ENCODE results near the gene GPR83. TPM values are rescaled to one million over a fixed set of nuclear protein-coding genes. Genes with fewer than 3 reads are reported as not detected.

GPR83 gene
- total and polyA plus RNA-seq, 3 donors from 2014 or later = 0.45 to 0.94 (median 0.74) TPM

DNA sequence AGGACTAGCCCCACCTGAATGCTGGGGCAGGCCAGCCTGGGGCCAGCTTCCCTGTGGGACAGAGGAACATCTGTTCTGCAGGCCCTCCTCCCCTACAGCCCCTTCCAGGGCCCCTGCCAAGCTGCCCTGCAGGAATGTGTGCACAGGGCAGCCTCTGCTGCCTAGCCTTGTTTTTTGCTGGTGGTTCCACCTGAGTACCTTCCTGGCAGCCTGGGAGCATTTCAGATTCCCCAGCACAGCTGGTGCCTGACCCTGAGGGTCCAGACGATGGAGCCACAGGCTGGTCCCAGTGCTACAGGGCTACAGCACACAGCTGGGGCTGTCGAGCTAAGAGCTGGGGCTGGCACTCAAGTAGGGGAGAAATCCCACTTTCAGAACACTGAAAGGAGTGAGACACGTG, 22.3 kb upstream of the GPR83 start:
- 84 to 100% methylated on average over 3 of the region's 3 CpGs for WGBS, 2 donors
- DNase-seq = no peak

DNA sequence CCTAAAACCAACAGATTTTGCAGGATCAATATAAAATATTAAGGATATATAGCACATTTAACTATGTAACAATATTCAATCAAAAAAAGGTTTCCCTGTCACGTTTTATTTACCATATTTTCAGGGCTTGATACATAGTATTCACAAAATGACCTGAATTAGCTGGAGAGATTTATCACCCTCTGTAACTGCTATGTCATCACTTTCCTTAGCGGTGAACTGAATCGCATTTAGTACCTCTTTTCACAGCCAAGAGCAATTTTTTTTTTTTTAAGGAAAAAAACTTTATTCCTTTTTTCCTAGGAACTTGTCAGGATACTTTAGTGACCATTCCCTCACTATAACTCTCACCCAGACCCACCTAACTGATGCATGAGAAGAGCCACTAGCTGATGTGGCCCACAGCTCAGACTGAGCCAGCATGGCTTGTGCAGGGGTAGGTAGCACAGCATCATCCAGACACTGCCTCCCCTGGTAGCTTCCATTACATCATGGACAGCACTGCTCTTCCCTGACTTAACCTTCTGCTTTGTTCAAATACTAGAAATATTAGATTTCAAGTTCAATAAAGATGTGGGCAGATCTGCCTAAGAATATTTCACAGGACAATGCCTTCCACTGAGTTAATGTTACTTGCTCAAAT, 17.0 kb upstream of the GPR83 start:
- DNase-seq = no peak
- Histone ChIP-seq H3K27ac (no peak overlapping the region), H3K4me3 (no peak overlapping the region), H3K27me3 (no peaks in the 10 kb centered on the region), H3K36me3 (ENCODE audit: low read depth, missing control alignments) (no peaks in the 10 kb centered on the region), H3K4me1 (no peaks in the 10 kb centered on the region), H3K9me3 (no peaks in the 10 kb centered on the region)
- TF ChIP-seq, protein P1, sequence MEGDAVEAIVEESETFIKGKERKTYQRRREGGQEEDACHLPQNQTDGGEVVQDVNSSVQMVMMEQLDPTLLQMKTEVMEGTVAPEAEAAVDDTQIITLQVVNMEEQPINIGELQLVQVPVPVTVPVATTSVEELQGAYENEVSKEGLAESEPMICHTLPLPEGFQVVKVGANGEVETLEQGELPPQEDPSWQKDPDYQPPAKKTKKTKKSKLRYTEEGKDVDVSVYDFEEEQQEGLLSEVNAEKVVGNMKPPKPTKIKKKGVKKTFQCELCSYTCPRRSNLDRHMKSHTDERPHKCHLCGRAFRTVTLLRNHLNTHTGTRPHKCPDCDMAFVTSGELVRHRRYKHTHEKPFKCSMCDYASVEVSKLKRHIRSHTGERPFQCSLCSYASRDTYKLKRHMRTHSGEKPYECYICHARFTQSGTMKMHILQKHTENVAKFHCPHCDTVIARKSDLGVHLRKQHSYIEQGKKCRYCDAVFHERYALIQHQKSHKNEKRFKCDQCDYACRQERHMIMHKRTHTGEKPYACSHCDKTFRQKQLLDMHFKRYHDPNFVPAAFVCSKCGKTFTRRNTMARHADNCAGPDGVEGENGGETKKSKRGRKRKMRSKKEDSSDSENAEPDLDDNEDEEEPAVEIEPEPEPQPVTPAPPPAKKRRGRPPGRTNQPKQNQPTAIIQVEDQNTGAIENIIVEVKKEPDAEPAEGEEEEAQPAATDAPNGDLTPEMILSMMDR (IDR thresholded peaks at IDR 0.05) = no peak
- no peak for TF ChIP-seq POLR2A (IDR thresholded peaks at IDR 0.05)
- intact Hi-C loops (cut with DNase I; ENCODE audit: low total_unique reads) = no loop called here
- WGBS, 2 donors = 55 to 62% methylated on average over 3 of the region's 3 CpGs

More for the DNA sequence above, 22.3 kb upstream of the GPR83 start:
- intact Hi-C loops (cut with DNase I; ENCODE audit: low total_unique reads) = no loop called here
- no peak overlapping the region for H3K27ac ChIP-seq
- no peaks in the 10 kb centered on the region for H3K4me1 ChIP-seq
- H3K36me3 ChIP-seq (ENCODE audit: low read depth, missing control alignments) = no peaks in the 10 kb centered on the region
- no peaks in the 10 kb centered on the region for H3K9me3 ChIP-seq
- TF ChIP-seq, protein P1 (IDR thresholded peaks at IDR 0.05) = no peak
- no peak for TF ChIP-seq POLR2A (IDR thresholded peaks at IDR 0.05)
- no peak overlapping the region for H3K4me3 ChIP-seq
- no peaks in the 10 kb centered on the region for H3K27me3 ChIP-seq

GRCh38 chr11:94417386-94417987, 16.3 kb upstream of the GPR83 start:
- no peak overlapping the region for H3K4me3 ChIP-seq
- intact Hi-C loops (cut with DNase I; ENCODE audit: low total_unique reads) = no loop called here
- H3K9me3 ChIP-seq = no peaks in the 10 kb centered on the region
- TF ChIP-seq, protein P1 (IDR thresholded peaks at IDR 0.05) = peak; percentile 36 to 49 (median 48)
- TF ChIP-seq POLR2A (IDR thresholded peaks at IDR 0.05) = no peak
- no peaks in the 10 kb centered on the region for H3K27me3 ChIP-seq
- peak; percentile 34 for DNase-seq
- no peak overlapping the region for H3K27ac ChIP-seq
- no peaks in the 10 kb centered on the region for H3K36me3 ChIP-seq (ENCODE audit: low read depth, missing control alignments)
- WGBS, 2 donors = 49 to 72% methylated on average over 4 of the region's 4 CpGs
- no peaks in the 10 kb centered on the region for H3K4me1 ChIP-seq

DNA sequence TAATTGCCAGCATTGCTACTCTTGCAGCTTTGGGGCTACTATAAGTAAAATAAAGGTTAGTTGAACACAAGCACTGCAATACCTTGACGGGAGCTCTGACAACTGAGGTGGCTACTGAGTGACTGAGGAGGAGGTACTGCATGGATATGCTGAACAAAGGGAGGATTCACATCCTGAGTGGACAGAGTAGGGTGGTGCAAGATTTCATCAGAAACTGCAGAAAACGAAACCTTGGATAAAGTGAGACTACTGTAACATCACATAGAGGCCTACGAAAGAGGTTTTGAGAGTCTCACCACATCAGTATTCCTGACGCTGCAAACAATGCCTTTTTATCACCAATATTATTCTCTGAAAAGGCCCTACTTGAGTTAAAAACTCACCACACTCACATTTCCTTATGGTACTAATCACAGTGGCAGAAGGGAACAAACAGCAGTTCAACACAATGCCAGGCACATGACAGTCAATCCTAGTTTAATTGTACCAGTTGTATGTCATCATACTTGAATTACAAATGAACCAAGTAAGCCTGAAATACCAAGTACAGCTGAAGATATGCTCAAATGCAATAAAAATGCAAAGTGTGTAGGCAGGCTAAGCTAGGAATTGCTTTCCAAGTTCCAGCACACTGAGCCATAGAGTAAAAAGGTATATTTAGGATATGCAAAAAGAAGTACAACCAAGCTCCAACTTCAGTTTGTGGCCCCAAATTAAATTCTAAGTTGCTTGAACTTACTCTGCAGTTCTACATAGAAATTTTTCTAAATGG, 4.0 kb upstream of the GPR83 start:
- 79 to 81% methylated on average over 4 of the region's 4 CpGs for WGBS, 2 donors

More for the DNA sequence above, 4.0 kb upstream of the GPR83 start:
- peaks cover 10% of the 10 kb centered on the region for H3K4me1 ChIP-seq
- DNase-seq = no peak
- no peaks in the 10 kb centered on the region for H3K27me3 ChIP-seq
- H3K27ac ChIP-seq = no peak overlapping the region
- intact Hi-C loops (cut with DNase I; ENCODE audit: low total_unique reads) = no loop called here
- no peaks in the 10 kb centered on the region for H3K36me3 ChIP-seq (ENCODE audit: low read depth, missing control alignments)
- H3K4me3 ChIP-seq = no peak overlapping the region
- no peaks in the 10 kb centered on the region for H3K9me3 ChIP-seq
- no peak for TF ChIP-seq POLR2A (IDR thresholded peaks at IDR 0.05)
- TF ChIP-seq, protein P1 (IDR thresholded peaks at IDR 0.05) = no peak
